ENCODE measurements around the gene UNC93B1. TPM values are rescaled to one million over a fixed set of nuclear protein-coding genes. Genes with fewer than 3 reads are reported as not detected.
A peak's percentile ranks its signal among the peaks of the same experiment; 100 is the strongest.

Gene UNC93B1
- total and polyA plus RNA-seq, 7 donors: 1.9 to 5.9 (median 4.5) TPM

GRCh38 chr11:68035266-68035876 lies 31.5 kb upstream of the UNC93B1 start:
- no peaks in the 10 kb centered on the region for H3K9me3 ChIP-seq
- ATAC-seq (no peak), DNase-seq (peak in 1 of 2 donors; percentile 7)
- H3K4me1 ChIP-seq: peaks cover 31% of the 10 kb centered on the region
- 75 to 86% (median 78%) methylated on average over 13 of the region's 13 CpGs for WGBS, 3 donors
- no peaks in the 10 kb centered on the region for H3K27me3 ChIP-seq (ENCODE audit: insufficient read depth in 3 of 3, low read length in 2 of 3)
- intact Hi-C loops (cut with DNase I): no loop called here
- TF ChIP-seq CTCF (IDR thresholded peaks at IDR 0.05): no peak
- peaks cover 0 to 40% of the 10 kb centered on the region in 2 donors for H3K36me3 ChIP-seq (ENCODE audit: insufficient read depth in 1 of 2, low read depth in 1 of 2)
- no peak overlapping the region for H3K4me3 ChIP-seq
- no peak overlapping the region for H3K27ac ChIP-seq

- Histone ChIP-seq H3K4me3 (no peak overlapping the region), H3K27me3 (ENCODE audit: insufficient read depth in 3 of 3, low read length in 2 of 3) (no peaks in the 10 kb centered on the region), H3K27ac (peak overlapping the region; percentile 66), H3K4me1 (peaks cover 40% of the 10 kb centered on the region), H3K36me3 (ENCODE audit: insufficient read depth in 1 of 2, low read depth in 1 of 2) (peaks cover 0 to 40% of the 10 kb centered on the region in 2 donors), H3K9me3 (no peaks in the 10 kb centered on the region)
- WGBS, 3 donors: 32 to 47% (median 35%) methylated on average over 12 of the region's 12 CpGs
- intact Hi-C loops (cut with DNase I): loop anchor here in 1 of 2 donors (5.0 kb wide), 1 partner anchor 94 kb away; no protein-coding TSS in a partner anchor
- DNase-seq (peak; percentile 58 to 80), ATAC-seq (peak; percentile 1 to 46 (median 24))
- TF ChIP-seq CTCF (IDR thresholded peaks at IDR 0.05): no peak
These were observed 29.8 kb upstream of the UNC93B1 start for GRCh38 chr11:68033708-68034045.

- ATAC-seq (no peak), DNase-seq (peak in 1 of 2 donors; percentile 14)
- intact Hi-C loops (cut with DNase I): loop anchor here in 1 of 2 donors (5.0 kb wide), 1 partner anchor 94 kb away; no protein-coding TSS in a partner anchor
- H3K4me3 ChIP-seq: no peak overlapping the region
- WGBS, 3 donors: 77 to 87% (median 79%) methylated on average over 25 to 29 of the region's 29 CpGs
- H3K4me1 ChIP-seq: peaks cover 35% of the 10 kb centered on the region
- peaks cover 0 to 40% of the 10 kb centered on the region in 2 donors for H3K36me3 ChIP-seq (ENCODE audit: insufficient read depth in 1 of 2, low read depth in 1 of 2)
- no peak for TF ChIP-seq CTCF (IDR thresholded peaks at IDR 0.05)
- H3K27me3 ChIP-seq (ENCODE audit: insufficient read depth in 3 of 3, low read length in 2 of 3): no peaks in the 10 kb centered on the region
- H3K27ac ChIP-seq: peak overlapping the region; percentile 66
- no peaks in the 10 kb centered on the region for H3K9me3 ChIP-seq
These were observed 29.3 kb upstream of the UNC93B1 start for GRCh38 chr11:68032997-68033707.

- Histone ChIP-seq H3K36me3 (ENCODE audit: insufficient read depth in 1 of 2, low read depth in 1 of 2) (peaks cover 0 to 40% of the 10 kb centered on the region in 2 donors), H3K4me1 (peaks cover 23% of the 10 kb centered on the region), H3K27me3 (ENCODE audit: insufficient read depth in 3 of 3, low read length in 2 of 3) (no peaks in the 10 kb centered on the region), H3K9me3 (no peaks in the 10 kb centered on the region), H3K27ac (peak overlapping the region; percentile 89), H3K4me3 (peak overlapping the region; percentile 86)
- no peak for TF ChIP-seq CTCF (IDR thresholded peaks at IDR 0.05)
- no peak for DNase-seq
- ATAC-seq: no peak
- WGBS, 3 donors: 73 to 81% (median 74%) methylated on average over 8 to 9 of the region's 9 CpGs
- intact Hi-C loops (cut with DNase I): loop anchor here in 1 of 2 donors (5.0 kb wide), 1 partner anchor 95 kb away; no protein-coding TSS in a partner anchor
These were observed 28.1 kb upstream of the UNC93B1 start for GRCh38 chr11:68032003-68032402.

Measured in psoas muscle (tissue), 8 donors.